Islet of Langerhans (tissue), 1 donor: ENCODE results near the gene COG5.
"Not testable (repeated sequence)": the region's sequence is repeated elsewhere in the genome, so short reads cannot be mapped to it uniquely, and the experiment has no call there.

Source experiments
- FAIRE-seq: peaks from one replicate; lab custom pipeline; 2011; peaks lifted over from hg19 to GRCh38; lab: Jason Lieb, UNC

COG5 gene

GRCh38 chr7:107269790-107270189 lies 293.9 kb downstream of the COG5 start:
- no peak for FAIRE-seq

DNA sequence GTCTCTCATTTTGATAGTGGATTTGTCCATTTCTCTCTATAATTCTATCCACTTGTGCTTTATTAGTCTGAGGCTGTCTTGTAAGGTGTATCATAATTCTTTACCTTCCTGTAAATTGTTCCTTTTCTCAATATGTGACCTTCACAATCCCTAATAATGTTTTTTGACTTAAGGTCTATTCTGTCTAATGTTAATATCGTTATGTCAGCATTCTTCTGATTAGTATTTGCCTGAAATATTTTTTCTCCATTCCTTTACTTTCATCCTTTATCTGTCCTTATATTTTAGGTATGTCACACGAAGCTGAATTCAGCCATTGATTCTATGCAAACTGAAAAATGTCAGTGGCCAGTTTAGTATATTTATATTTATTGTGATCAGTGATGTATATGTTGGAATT lies 295.1 kb downstream of the COG5 start:
- peak; percentile 21 for FAIRE-seq

GRCh38 chr7:107267138-107267537 lies 296.6 kb downstream of the COG5 start:
- FAIRE-seq = peak; percentile 41

- no peak for FAIRE-seq
These were observed 299.0 kb downstream of the COG5 start for GRCh38 chr7:107264723-107265122.

GRCh38 chr7:107262857-107263256 lies 300.9 kb downstream of the COG5 start:
- FAIRE-seq = no peak

- FAIRE-seq = peak; percentile 17
These were observed 305.0 kb downstream of the COG5 start for GRCh38 chr7:107258737-107259136.

GRCh38 chr7:107255602-107256001 lies 308.1 kb downstream of the COG5 start:
- FAIRE-seq = no peak

GRCh38 chr7:107254398-107254985 lies 309.2 kb downstream of the COG5 start:
- no peak for FAIRE-seq

DNA sequence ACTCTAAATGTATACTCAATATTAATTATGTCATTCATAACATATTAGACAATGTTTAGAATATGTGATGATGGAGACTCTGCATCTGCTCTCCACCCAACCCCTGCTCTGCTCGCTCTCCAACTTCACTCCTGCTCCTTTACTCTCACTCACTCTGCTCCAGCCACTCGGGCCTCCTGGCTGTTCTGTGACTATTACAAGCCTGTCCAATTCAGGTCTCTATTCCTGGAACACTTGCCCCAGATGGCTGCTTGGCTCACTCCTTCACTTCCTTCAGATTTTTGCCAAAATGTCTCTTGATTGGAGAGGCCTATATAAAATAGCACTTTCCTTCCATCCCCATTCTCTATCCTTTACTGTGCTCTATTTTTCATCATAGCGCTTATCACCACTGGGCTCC lies 310.1 kb downstream of the COG5 start:
- FAIRE-seq = no peak

GRCh38 chr7:107251963-107252362 lies 311.8 kb downstream of the COG5 start:
- FAIRE-seq = no peak

DNA sequence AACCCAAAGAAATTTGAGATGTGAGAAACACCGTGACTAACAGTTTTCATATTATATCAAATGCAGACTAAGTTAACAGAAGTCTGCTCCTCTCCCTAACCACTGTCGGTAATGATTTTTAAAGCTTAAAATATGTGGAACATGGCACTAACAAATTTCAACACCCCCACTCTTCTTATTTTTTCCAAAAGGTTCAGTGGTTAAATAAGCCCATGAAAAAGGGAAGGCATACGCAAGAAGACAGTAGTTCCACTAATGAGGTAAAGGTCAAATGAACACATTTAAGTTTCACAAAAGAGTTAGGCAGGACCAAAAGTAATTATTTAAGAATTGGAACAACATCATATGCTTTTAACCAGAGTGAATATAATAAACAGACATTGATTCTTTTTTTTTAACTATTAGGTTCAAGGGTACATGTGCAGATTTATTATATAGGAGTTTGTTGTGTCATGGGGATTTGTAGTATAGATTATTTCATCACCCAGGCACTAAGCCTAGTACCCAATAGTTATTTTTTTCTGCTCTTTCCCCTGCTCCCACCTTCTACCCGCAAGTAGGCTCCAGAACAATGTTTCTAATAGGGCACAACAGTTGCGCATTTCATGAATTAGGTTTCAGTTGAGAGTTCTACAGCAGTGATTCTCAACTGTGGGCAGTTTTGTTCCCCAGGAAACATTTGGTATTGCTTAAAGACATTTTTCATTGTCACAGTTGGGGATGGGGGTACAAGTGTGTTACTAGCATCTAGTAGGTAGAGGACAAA lies 315.0 kb downstream of the COG5 start:
- FAIRE-seq = no peak

DNA sequence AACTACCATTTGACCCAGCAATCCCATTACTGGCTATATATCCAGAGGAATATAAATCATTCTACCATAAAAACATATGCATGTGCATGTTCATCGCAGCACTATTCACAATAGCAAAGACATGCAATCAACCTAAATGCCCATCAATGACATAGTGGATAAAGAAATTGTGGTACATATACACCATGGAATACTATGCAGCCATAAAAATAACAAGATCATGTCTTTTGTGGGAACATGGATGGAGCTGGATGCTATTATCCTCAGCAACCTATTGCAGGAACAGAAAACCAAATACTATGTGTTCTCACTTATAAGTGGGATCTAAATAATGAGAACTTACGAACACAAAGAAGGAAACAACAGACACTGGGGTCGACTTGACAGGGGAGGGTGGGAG lies 316.9 kb downstream of the COG5 start:
- not testable (repeated sequence) for FAIRE-seq

GRCh38 chr7:107244613-107245012 lies 319.1 kb downstream of the COG5 start:
- FAIRE-seq = no peak

- no peak for FAIRE-seq
These were observed 321.5 kb downstream of the COG5 start for GRCh38 chr7:107242267-107242666.

DNA sequence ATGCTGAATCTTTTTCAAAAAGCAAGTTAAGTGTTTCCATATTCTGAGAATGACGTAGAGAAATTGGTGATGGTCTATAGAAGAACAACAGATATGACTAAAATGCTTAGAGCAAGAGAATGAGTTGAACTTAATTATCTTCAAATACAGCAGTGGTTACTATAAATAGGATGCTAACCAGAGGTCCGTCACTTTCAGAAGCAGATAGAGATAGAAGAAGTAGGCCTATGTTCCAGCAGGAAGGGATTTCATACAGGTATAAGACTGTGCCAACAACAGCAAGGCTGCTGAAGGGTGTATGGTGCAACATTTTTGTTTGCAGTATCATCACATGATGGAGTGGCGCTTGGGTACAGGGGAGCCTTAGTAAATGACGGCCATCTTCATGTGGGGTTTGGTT lies 326.3 kb downstream of the COG5 start:
- no peak for FAIRE-seq

- no peak for FAIRE-seq
These were observed 326.9 kb downstream of the COG5 start for GRCh38 chr7:107236862-107237261.

DNA sequence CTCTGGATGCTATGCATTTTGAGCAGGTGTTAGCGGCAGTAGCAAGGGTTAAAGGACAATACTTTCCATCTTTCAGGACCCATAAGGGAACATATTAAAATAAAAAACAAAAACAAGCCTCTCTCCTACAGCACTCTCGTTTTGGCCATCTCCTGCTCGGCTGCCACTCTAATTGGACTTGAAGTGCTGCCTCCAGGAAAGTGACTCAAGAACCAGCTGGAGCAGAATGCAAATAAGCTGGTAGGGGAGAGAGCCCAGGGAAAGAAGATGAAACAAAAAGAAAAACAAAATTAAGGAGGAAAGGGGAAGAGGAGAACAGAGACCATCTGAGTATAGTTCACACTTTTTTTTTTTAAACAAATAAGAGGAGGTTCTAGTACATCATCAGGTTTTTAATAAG lies 329.3 kb downstream of the COG5 start:
- no peak for FAIRE-seq

GRCh38 chr7:107233981-107234380 lies 329.7 kb downstream of the COG5 start:
- no peak for FAIRE-seq

DNA sequence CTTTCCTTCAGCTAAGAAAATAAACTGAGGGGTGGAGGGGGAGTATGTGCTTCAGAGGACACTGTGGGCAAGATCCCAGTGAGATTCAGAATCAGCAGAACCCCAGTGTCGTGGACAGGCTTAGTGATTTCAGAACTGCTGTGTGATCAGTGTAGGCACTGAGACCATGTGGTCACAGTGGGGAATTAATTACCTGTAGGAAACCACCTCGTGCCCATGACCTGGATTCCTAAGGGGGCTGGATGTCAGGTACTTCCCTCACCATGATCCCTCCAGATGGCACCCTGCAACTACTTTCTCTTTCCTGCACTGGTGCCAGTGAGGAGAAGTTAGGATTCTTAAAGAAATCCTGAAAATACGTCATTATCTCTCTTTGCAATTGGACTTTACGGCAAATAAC lies 330.5 kb downstream of the COG5 start:
- no peak for FAIRE-seq

DNA sequence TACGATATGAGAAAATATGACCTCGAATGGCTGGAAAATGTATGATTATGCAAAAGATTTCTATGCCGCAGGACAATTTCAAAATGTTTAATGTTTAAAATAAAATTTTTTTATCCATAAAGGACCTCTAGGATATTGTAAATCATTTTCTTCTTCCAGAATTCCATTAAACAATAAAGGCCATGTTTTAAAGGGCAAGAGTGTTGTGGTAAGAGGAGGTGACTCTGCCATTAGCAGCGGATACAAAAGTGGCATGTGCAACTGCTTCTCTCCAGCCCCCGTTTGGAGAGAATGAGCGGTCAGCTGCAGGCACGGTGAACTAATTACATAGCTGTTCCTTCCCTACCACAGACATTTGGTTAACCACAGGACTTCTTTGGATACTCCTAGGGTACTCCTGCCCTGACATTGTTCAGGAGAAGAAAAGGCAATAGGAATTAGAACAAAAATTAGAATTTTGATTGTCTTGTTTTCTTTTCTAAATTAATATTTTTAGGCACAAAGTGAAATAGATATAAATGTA lies 331.1 kb downstream of the COG5 start:
- no peak for FAIRE-seq

- FAIRE-seq = no peak
These were observed 333.4 kb downstream of the COG5 start for GRCh38 chr7:107230334-107230733.

DNA sequence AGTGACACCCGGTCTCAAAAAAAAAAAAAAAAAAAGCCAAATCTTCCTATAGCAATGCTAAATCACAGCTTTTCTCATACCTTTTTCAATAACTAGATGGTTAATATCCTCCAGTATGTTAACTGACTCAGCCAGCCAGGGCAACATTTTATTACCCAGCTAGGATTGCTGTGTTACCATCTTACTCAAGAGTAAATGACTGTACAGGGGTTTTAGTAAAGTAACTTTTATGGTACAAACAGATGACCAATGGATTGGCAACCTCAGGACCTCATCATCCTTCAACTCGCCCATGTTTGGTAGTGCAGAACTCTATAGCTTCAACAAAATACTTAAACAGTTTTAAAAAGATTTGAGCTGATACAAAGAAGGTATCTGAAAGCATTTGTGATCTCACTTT lies 335.4 kb downstream of the COG5 start:
- FAIRE-seq = no peak

DNA sequence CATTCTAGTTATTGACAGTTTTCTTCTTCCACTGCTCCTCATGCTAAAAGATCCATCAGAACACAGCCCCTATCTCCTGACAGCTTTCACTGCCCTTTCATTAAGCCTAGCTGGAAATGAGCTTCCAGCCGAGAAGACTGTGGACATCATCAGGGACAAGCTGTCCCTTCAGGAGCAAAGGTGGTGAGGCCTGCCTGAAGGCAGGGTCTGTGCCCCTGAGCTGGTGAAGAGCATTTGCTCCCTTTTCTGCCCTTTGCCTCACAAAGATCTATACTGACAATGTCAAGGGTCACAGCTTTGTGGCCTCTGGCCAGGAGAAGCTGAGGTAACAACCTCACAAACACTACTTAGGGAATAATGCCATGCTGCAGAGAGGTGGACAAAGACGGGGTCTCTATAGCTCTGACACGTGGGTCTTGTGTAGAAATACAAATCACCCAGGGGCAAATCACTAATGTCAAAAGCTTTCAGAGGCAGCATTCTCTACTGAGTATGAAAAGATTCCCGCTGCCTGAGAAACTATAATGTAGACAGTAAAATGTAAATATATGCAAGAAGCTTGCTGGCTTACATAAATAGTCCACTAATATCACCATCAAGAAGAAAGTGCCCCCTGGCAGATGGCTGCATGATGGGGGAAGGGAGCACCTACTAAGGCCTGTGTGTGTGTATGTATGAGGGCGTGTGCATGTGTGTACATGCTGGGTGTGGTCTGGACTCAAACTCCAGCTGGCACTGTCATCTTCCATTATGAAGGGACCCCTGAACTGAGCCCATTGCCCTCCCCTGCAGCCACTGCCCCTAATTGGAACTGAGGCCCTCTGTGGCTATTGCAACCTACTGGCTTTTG lies 339.1 kb downstream of the COG5 start:
- no peak for FAIRE-seq
